GM21390 (cell line): Measurements from ENCODE around the gene HLF.

ENCODE experiments used
- ATAC-seq: cut with Tn5 transposase; IDR thresholded peaks from one replicate; pipeline ENCODE4 v1.9.1; 2021; ENCODE audit not compliant: unreplicated experiment

Gene HLF

GRCh38 chr17:55264645-55265298, at the start of gene HLF:
Gene HLF, plus strand, starts transcription at chr17:55264960. Its CDS starts 525 bp downstream, at chr17:55265485.
- ATAC-seq = peak; percentile 94

- no peak for ATAC-seq
These were observed 49.0 kb upstream of the HLF start for GRCh38 chr17:55215711-55216110.

GRCh38 chr17:55216888-55217287, 47.9 kb upstream of the HLF start:
- no peak for ATAC-seq

GRCh38 chr17:55219459-55219858, 45.3 kb upstream of the HLF start:
- no peak for ATAC-seq

GRCh38 chr17:55219934-55220333, 44.8 kb upstream of the HLF start:
- no peak for ATAC-seq

- ATAC-seq = no peak
These were observed 41.2 kb upstream of the HLF start for GRCh38 chr17:55223524-55223923.

- no peak for ATAC-seq
These were observed 40.0 kb upstream of the HLF start for GRCh38 chr17:55224746-55225145.

- ATAC-seq = no peak
These were observed 39.5 kb upstream of the HLF start for GRCh38 chr17:55225237-55225636.

GRCh38 chr17:55228683-55229192, 36.0 kb upstream of the HLF start:
- no peak for ATAC-seq

GRCh38 chr17:55229276-55229675, 35.5 kb upstream of the HLF start:
- ATAC-seq = no peak

GRCh38 chr17:55230716-55231115, 34.0 kb upstream of the HLF start:
- no peak for ATAC-seq

GRCh38 chr17:55233840-55234239, 30.9 kb upstream of the HLF start:
- ATAC-seq = no peak

- ATAC-seq = no peak
These were observed 28.4 kb upstream of the HLF start for GRCh38 chr17:55236316-55236715.

GRCh38 chr17:55237268-55237667, 27.5 kb upstream of the HLF start:
- no peak for ATAC-seq

- ATAC-seq = no peak
These were observed 26.9 kb upstream of the HLF start for GRCh38 chr17:55237841-55238178.

GRCh38 chr17:55238179-55238930, 26.4 kb upstream of the HLF start:
- peak; percentile 91 for ATAC-seq

- ATAC-seq = peak; percentile 30
These were observed 25.8 kb upstream of the HLF start for GRCh38 chr17:55238931-55239297.

- no peak for ATAC-seq
These were observed 23.7 kb upstream of the HLF start for GRCh38 chr17:55241097-55241496.

- ATAC-seq = no peak
These were observed 22.3 kb upstream of the HLF start for GRCh38 chr17:55242476-55242875.

- no peak for ATAC-seq
These were observed 18.8 kb upstream of the HLF start for GRCh38 chr17:55245986-55246385.

- no peak for ATAC-seq
These were observed 18.2 kb upstream of the HLF start for GRCh38 chr17:55246583-55246982.

- ATAC-seq = no peak
These were observed 16.7 kb upstream of the HLF start for GRCh38 chr17:55248077-55248476.

- no peak for ATAC-seq
These were observed 14.9 kb upstream of the HLF start for GRCh38 chr17:55249861-55250260.
